ENCODE data around the gene XG.

The XG gene

GRCh38 chrX:2820136-2820771, 68.4 kb downstream of the XG start:
- no peak for DNase-seq (ENCODE audit: low spot score)

- no peak for DNase-seq (ENCODE audit: low spot score)
Observed at GRCh38 chrX:2823795-2824386, 72.1 kb downstream of the XG start.

GRCh38 chrX:2824886-2825285, 73.0 kb downstream of the XG start:
- DNase-seq (ENCODE audit: low spot score), result no peak

GRCh38 chrX:2828344-2828958, 76.6 kb downstream of the XG start, which contains the start of gene GYG2:
TSS of gene GYG2 (plus strand) at chrX:2828930. CDS start at chrX:2830189, 1,259 bp downstream.
- peak; percentile 70 for DNase-seq (ENCODE audit: low spot score)

GRCh38 chrX:2828959-2829411, 77.1 kb downstream of the XG start:
- peak; percentile 59 for DNase-seq (ENCODE audit: low spot score)

- no peak for DNase-seq (ENCODE audit: low spot score)
Observed at GRCh38 chrX:2829469-2830246, 77.8 kb downstream of the XG start.

- DNase-seq (ENCODE audit: low spot score), result no peak
Observed at GRCh38 chrX:2831471-2832228, 79.8 kb downstream of the XG start.

GRCh38 chrX:2837961-2838360, 86.1 kb downstream of the XG start:
- no peak for DNase-seq (ENCODE audit: low spot score)

- DNase-seq (ENCODE audit: low spot score), result no peak
Observed at GRCh38 chrX:2840961-2841360, 89.1 kb downstream of the XG start.

- no peak for DNase-seq (ENCODE audit: low spot score)
Observed at GRCh38 chrX:2841537-2841936, 89.7 kb downstream of the XG start.

GRCh38 chrX:2846992-2847391, 95.2 kb downstream of the XG start:
- no peak for DNase-seq (ENCODE audit: low spot score)

- no peak for DNase-seq (ENCODE audit: low spot score)
Observed at GRCh38 chrX:2848871-2849301, 97.0 kb downstream of the XG start.

GRCh38 chrX:2854918-2855317, 103.1 kb downstream of the XG start:
- DNase-seq (ENCODE audit: low spot score), result no peak

GRCh38 chrX:2855761-2856160, 103.9 kb downstream of the XG start:
- DNase-seq (ENCODE audit: low spot score), result no peak

- DNase-seq (ENCODE audit: low spot score), result no peak
Observed at GRCh38 chrX:2857566-2857965, 105.7 kb downstream of the XG start.

- DNase-seq (ENCODE audit: low spot score), result no peak
Observed at GRCh38 chrX:2859197-2859797, 107.5 kb downstream of the XG start.

GRCh38 chrX:2862404-2862803, 110.6 kb downstream of the XG start:
- no peak for DNase-seq (ENCODE audit: low spot score)

GRCh38 chrX:2863646-2864045, 111.8 kb downstream of the XG start:
- no peak for DNase-seq (ENCODE audit: low spot score)
